Panc1 (cell line): ENCODE data around the gene ATP11A. TPM values are rescaled to one million over a fixed set of nuclear protein-coding genes. Genes with fewer than 3 reads are reported as not detected.

ENCODE experiments used
- ATAC-seq: fragments of 200-7000 bp; cut with Tn5 transposase; 2 replicates; pipeline ENCODE4 v1.9.1; 2020; ENCODE audit warnings: mild to moderate bottlenecking, moderate library complexity
- BruUV-seq: library from RNA; stranded (reverse); fragments of 400-500 nt; replicated peaks from 2 replicates; lab custom pipeline; 2021; lab: Mats Ljungman, UMichigan
- CTCF ChIA-PET: fragments of 300-600 bp; sonication (Branson Sonifier 250); formaldehyde crosslinking; loops from one replicate; lab custom pipeline; 2022; ENCODE audit warnings: antibody characterized with exemption; lab: Charles Lee
- POLR2A ChIA-PET: fragments of 300-600 bp; sonication (Branson Sonifier 250); formaldehyde crosslinking; loops from one replicate; lab custom pipeline; 2022; ENCODE audit warnings: antibody characterized with exemption; lab: Charles Lee
- DNase-seq: peaks from one replicate; pipeline ENCODE4 v3.0.0-alpha.2; 2010; ENCODE audit warnings: low read depth, low spot score
- H3K27ac ChIP-seq: 2 replicates; pipeline ENCODE4 v1.5.1; 2011; ENCODE audit warnings: mild to moderate bottlenecking, low read length, inconsistent platforms
- H3K27me3 ChIP-seq: fragments of 200-500 bp; sonication (Bioruptor generic); 2 replicates; pipeline ENCODE4 v1.6.0; 2014; ENCODE audit warnings: low read length, inconsistent platforms; ENCODE audit not compliant: control insufficient read depth, insufficient read depth
- H3K36me3 ChIP-seq: fragments of 200-500 bp; sonication (Bioruptor generic); 2 replicates; pipeline ENCODE4 v1.5.1; 2014; ENCODE audit warnings: inconsistent platforms, mild to moderate bottlenecking, low read length, moderate library complexity; ENCODE audit not compliant: control insufficient read depth, insufficient read depth
- H3K4me1 ChIP-seq: 2 replicates; pipeline ENCODE4 v1.5.1; 2011; ENCODE audit warnings: inconsistent platforms, mild to moderate bottlenecking, low read length, moderate library complexity; ENCODE audit not compliant: control insufficient read depth, insufficient read depth
- H3K4me3 ChIP-seq, 2 experiments: 2 replicates each; pipeline ENCODE4 v1.5.1; 2011 to 2012; ENCODE audit warnings: low read depth in 2 of 2, low read length in 2 of 2, mild to moderate bottlenecking in 2 of 2, inconsistent platforms in 1 of 2, moderate library complexity in 1 of 2
- H3K9me3 ChIP-seq: fragments of 200-500 bp; sonication (Bioruptor generic); 2 replicates; pipeline ENCODE4 v1.5.1; 2014; ENCODE audit warnings: low read depth, mild to moderate bottlenecking, inconsistent platforms, low read length, moderate library complexity; ENCODE audit not compliant: control insufficient read depth, insufficient read depth
- POLR2AphosphoS5 ChIP-seq: IDR thresholded peaks from 2 replicates; pipeline ENCODE4 v1.6.1; 2012; ENCODE audit warnings: mild to moderate bottlenecking, low read depth, low read length, moderate library complexity
- SIN3A ChIP-seq: IDR thresholded peaks from 2 replicates; pipeline ENCODE4 v1.6.1; 2012; ENCODE audit warnings: low read depth, mild to moderate bottlenecking, low read length, moderate library complexity, borderline replicate concordance; ENCODE audit not compliant: insufficient read depth
- TCF7L2 ChIP-seq: IDR thresholded peaks from 2 replicates; pipeline ENCODE4 v1.6.1; 2011; ENCODE audit warnings: mild to moderate bottlenecking, low read depth, low read length, inconsistent platforms
- in situ Hi-C: cut with HindIII; loops from 2 replicates; pipeline ENCODE4 v1.10.0; 2016; ENCODE audit warnings: low sequenced_read_pairs, low pct_unique_long_range_greater_than_20kb
- intact Hi-C: fragments of 100-400 bp; cut with micrococcal nuclease; formaldehyde crosslinking; loops from one replicate; pipeline ENCODE4 v1.10.0; 2022; ENCODE audit not compliant: unreplicated experiment
- total RNA-seq: library from RNA; stranded (reverse); gene quantifications from one replicate; pipeline ENCODE4 v1.2.1, GENCODE V29; 2021; ENCODE audit not compliant: unreplicated experiment
- TF ChIP-seq, protein P1 (sequence below): fragments of 450-650 bp; IDR thresholded peaks from 2 replicates; pipeline ENCODE4 v1.5.1; 2017; ENCODE audit warnings: mild to moderate bottlenecking
- TF ChIP-seq, protein P2 (sequence below), 2 experiments: IDR thresholded peaks; 2 replicates each; pipeline ENCODE4 v1.6.1; 2011 to 2012; ENCODE audit warnings: low read depth in 2 of 2, control low read depth in 1 of 2, low read length in 1 of 2, mild to moderate bottlenecking in 1 of 2, moderate library complexity in 1 of 2; ENCODE audit not compliant: insufficient read depth in 1 of 2

The ATP11A gene
- total RNA-seq, 1 experiment from 2014 or later = 85.8 TPM

DNA sequence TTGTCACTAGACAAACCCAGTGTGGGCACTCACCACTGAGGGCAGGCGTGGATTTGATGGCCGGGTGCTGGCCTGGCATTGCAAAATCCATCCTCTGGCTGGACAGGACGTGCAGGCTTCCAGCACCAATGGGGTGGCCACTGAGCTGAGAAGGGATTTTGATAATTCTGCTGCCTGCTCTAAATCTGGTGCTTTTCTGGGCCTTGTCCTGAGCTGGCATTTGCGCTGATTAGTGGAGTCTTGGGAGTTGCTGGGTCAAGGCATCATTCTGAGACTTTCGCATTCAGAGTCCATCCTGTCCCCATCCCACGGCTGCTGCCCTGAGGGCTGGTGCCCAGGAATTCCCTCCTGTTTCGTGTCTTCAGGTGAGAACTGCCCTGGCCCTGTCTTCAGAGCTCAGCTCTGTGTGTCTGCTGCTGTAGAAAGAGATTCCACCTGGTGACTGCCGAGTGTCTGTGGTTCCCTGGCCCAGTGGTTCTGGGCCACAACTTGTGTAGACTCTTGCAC, 213.3 kb downstream of the ATP11A start:
- no peak overlapping the region for H3K27ac ChIP-seq
- TF ChIP-seq POLR2AphosphoS5 (no peak), TCF7L2 (no peak), SIN3A (no peak)
- TF ChIP-seq, protein P1, sequence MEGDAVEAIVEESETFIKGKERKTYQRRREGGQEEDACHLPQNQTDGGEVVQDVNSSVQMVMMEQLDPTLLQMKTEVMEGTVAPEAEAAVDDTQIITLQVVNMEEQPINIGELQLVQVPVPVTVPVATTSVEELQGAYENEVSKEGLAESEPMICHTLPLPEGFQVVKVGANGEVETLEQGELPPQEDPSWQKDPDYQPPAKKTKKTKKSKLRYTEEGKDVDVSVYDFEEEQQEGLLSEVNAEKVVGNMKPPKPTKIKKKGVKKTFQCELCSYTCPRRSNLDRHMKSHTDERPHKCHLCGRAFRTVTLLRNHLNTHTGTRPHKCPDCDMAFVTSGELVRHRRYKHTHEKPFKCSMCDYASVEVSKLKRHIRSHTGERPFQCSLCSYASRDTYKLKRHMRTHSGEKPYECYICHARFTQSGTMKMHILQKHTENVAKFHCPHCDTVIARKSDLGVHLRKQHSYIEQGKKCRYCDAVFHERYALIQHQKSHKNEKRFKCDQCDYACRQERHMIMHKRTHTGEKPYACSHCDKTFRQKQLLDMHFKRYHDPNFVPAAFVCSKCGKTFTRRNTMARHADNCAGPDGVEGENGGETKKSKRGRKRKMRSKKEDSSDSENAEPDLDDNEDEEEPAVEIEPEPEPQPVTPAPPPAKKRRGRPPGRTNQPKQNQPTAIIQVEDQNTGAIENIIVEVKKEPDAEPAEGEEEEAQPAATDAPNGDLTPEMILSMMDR = no peak
- TF ChIP-seq, protein P2, sequence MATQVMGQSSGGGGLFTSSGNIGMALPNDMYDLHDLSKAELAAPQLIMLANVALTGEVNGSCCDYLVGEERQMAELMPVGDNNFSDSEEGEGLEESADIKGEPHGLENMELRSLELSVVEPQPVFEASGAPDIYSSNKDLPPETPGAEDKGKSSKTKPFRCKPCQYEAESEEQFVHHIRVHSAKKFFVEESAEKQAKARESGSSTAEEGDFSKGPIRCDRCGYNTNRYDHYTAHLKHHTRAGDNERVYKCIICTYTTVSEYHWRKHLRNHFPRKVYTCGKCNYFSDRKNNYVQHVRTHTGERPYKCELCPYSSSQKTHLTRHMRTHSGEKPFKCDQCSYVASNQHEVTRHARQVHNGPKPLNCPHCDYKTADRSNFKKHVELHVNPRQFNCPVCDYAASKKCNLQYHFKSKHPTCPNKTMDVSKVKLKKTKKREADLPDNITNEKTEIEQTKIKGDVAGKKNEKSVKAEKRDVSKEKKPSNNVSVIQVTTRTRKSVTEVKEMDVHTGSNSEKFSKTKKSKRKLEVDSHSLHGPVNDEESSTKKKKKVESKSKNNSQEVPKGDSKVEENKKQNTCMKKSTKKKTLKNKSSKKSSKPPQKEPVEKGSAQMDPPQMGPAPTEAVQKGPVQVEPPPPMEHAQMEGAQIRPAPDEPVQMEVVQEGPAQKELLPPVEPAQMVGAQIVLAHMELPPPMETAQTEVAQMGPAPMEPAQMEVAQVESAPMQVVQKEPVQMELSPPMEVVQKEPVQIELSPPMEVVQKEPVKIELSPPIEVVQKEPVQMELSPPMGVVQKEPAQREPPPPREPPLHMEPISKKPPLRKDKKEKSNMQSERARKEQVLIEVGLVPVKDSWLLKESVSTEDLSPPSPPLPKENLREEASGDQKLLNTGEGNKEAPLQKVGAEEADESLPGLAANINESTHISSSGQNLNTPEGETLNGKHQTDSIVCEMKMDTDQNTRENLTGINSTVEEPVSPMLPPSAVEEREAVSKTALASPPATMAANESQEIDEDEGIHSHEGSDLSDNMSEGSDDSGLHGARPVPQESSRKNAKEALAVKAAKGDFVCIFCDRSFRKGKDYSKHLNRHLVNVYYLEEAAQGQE (IDR thresholded peaks at IDR 0.05; ENCODE audit: insufficient read depth in 1 of 2, low read depth in 2 of 2, low read length in 1 of 2) = no peak
- no peaks in the 10 kb centered on the region for H3K4me1 ChIP-seq
- no peak for DNase-seq
- H3K9me3 ChIP-seq = no peaks in the 10 kb centered on the region
- in situ Hi-C loops = no loop called here
- H3K27me3 ChIP-seq = no peaks in the 10 kb centered on the region
- no peaks in the 10 kb centered on the region for H3K36me3 ChIP-seq
- ChIA-PET POLR2A (no interaction called here), CTCF (no interaction called here)
- intact Hi-C loops = no loop called here
- no peak overlapping the region for H3K4me3 ChIP-seq
- ATAC-seq = no peak
- BruUV-seq = no TSS peak

DNA sequence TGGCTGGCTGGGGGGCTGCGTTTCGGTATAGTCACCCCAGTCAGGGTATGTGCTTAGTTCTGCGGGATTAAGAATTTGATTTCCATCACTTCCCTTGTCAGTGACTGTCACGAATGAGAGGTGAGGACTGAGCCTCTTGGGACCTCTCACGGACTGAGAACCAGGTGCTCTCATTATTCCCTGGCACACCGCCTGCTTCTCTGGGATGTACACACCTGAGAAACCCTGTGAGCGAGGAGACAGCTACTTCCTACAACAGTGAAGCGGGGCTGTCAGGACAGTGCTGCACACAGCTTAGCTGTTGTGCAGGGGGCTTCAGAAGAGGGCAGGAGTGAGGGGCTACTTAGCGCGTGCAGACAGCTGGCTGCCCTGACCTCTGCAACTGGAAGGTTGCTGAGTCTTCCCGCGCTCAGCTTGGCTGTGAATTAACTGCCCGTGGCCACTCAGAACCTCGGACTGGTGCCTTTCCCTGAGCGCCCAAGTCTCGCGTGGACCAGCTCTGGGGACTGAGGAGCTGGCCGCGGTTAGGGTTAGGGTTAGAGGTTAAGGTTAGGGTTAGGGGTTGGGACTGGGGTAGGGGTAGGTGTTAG, 213.9 kb downstream of the ATP11A start:
- intact Hi-C loops (no loop called here), in situ Hi-C loops (no loop called here)
- ChIA-PET POLR2A (no interaction called here), CTCF (no interaction called here)
- Histone ChIP-seq H3K4me1 (no peaks in the 10 kb centered on the region), H3K4me3 (no peak overlapping the region), H3K27ac (no peak overlapping the region), H3K27me3 (no peaks in the 10 kb centered on the region), H3K36me3 (no peaks in the 10 kb centered on the region), H3K9me3 (no peaks in the 10 kb centered on the region)
- TF ChIP-seq TCF7L2 (no peak), SIN3A (no peak), POLR2AphosphoS5 (no peak)
- TF ChIP-seq, protein P2 (IDR thresholded peaks at IDR 0.05; ENCODE audit: insufficient read depth in 1 of 2, low read depth in 2 of 2, low read length in 1 of 2) = no peak
- TF ChIP-seq, protein P1 = no peak
- DNase-seq (no peak), ATAC-seq (no peak)
- no TSS peak for BruUV-seq
